Esophagus mucosa (tissue), 1 donor: ENCODE data around the gene OLA1. TPM values are rescaled to one million over a fixed set of nuclear protein-coding genes. Genes with fewer than 3 reads are reported as not detected.
A peak's percentile ranks its signal among the peaks of the same experiment; 100 is the strongest.
"Not testable (repeated sequence)": the region's sequence is repeated elsewhere in the genome, so short reads cannot be mapped to it uniquely, and the experiment has no call there.

Experiments
- ATAC-seq: fragments of 200-7000 bp; cut with Tn5 transposase; one replicate; pipeline ENCODE4 v1.9.1; 2020
- total RNA-seq: library from RNA; stranded (reverse); gene quantifications from one replicate; pipeline ENCODE4 v1.2.4, GENCODE V29; 2023
- donor health status: DM: yes; HTN: yes; CAD: no.

The OLA1 gene
- 74.7 TPM for total RNA-seq

GRCh38 chr2:174248187-174248997, at the start of gene OLA1:
OLA1 (minus strand) TSS chr2:174248532; CDS start chr2:174246815, 1,717 bp downstream.
- peak; percentile 100 for ATAC-seq

- no peak for ATAC-seq
Measured at GRCh38 chr2:174292908-174293307, 44.6 kb upstream of the OLA1 start.

GRCh38 chr2:174286172-174286571, 37.8 kb upstream of the OLA1 start:
- ATAC-seq: no peak

- no peak for ATAC-seq
Measured at GRCh38 chr2:174282441-174282840, 34.1 kb upstream of the OLA1 start.

GRCh38 chr2:174281736-174282135, 33.4 kb upstream of the OLA1 start:
- no peak for ATAC-seq

GRCh38 chr2:174280596-174280995, 32.3 kb upstream of the OLA1 start:
- ATAC-seq: no peak

GRCh38 chr2:174270263-174270662, 21.9 kb upstream of the OLA1 start:
- ATAC-seq: not testable (repeated sequence)

GRCh38 chr2:174266288-174266687, 18.0 kb upstream of the OLA1 start:
- ATAC-seq: no peak

GRCh38 chr2:174263997-174264396, 15.7 kb upstream of the OLA1 start:
- peak; percentile 100 for ATAC-seq

- ATAC-seq: no peak
Measured at GRCh38 chr2:174259981-174260380, 11.6 kb upstream of the OLA1 start.

- ATAC-seq: no peak
Measured at GRCh38 chr2:174254267-174254666, 5.9 kb upstream of the OLA1 start.

GRCh38 chr2:174248998-174249592, 763 bp upstream of the OLA1 start:
- ATAC-seq: no peak

- ATAC-seq: peak; percentile 1
Measured at GRCh38 chr2:174247474-174248186, 702 bp downstream of the OLA1 start.

GRCh38 chr2:174246944-174247381, 1.4 kb downstream of the OLA1 start:
- ATAC-seq: no peak

GRCh38 chr2:174245628-174246027, 2.7 kb downstream of the OLA1 start:
- ATAC-seq: not testable (repeated sequence)

GRCh38 chr2:174245065-174245464, 3.3 kb downstream of the OLA1 start:
- ATAC-seq: no peak

GRCh38 chr2:174243812-174244211, 4.5 kb downstream of the OLA1 start:
- no peak for ATAC-seq

- no peak for ATAC-seq
Measured at GRCh38 chr2:174240097-174240496, 8.2 kb downstream of the OLA1 start.

- no peak for ATAC-seq
Measured at GRCh38 chr2:174236429-174236828, 11.9 kb downstream of the OLA1 start.

GRCh38 chr2:174235680-174236079, 12.7 kb downstream of the OLA1 start:
- ATAC-seq: no peak

GRCh38 chr2:174233771-174234275, 14.5 kb downstream of the OLA1 start:
- no peak for ATAC-seq

- ATAC-seq: no peak
Measured at GRCh38 chr2:174227748-174228147, 20.6 kb downstream of the OLA1 start.

GRCh38 chr2:174224665-174225288, 23.6 kb downstream of the OLA1 start:
- no peak for ATAC-seq
